Measurements from ENCODE around the gene B4GALT4. TPM values are rescaled to one million over a fixed set of nuclear protein-coding genes. Genes with fewer than 3 reads are reported as not detected.

The B4GALT4 gene
- total and polyA plus RNA-seq, 2 of the 4 experiments (the other 2 are of a cell fraction) = 27.0 to 30.3 TPM

- TF ChIP-seq CTCF (conservative IDR thresholded peaks at IDR 0.05; ENCODE audit: low read depth, low read length) (no peak), POLR2A (IDR thresholded peaks at IDR 0.05; ENCODE audit: low read depth, low read length) (no peak), RFX5 (IDR thresholded peaks at IDR 0.05; ENCODE audit: low read depth, low read length) (no peak), MAZ (IDR thresholded peaks at IDR 0.05; ENCODE audit: borderline replicate concordance, low read depth, low read length) (no peak)
Measured at GRCh38 chr3:119288669-119289403, 48.2 kb upstream of the B4GALT4 start (continued).
